Immature natural killer cell (primary cell): Measurements from ENCODE around the gene CIROP. TPM values are rescaled to one million over a fixed set of nuclear protein-coding genes. Genes with fewer than 3 reads are reported as not detected.

Experiments
- DNase-seq, 3 donors: peaks; one replicate each; pipeline ENCODE4 v3.0.0; 2022; ENCODE audit warnings: mixed read lengths in 1 of 3
- H3K27ac Mint-ChIP-seq, 6 donors: one replicate each; pipeline ENCODE4 v1.8.0; 2020; ENCODE audit warnings: mixed read lengths in 6 of 6, mild to moderate bottlenecking in 5 of 6, inconsistent platforms in 4 of 6, moderate library complexity in 3 of 6
- H3K27me3 Mint-ChIP-seq, 3 donors: one replicate each; pipeline ENCODE4 v1.8.0; 2020 to 2021; ENCODE audit warnings: low read depth in 3 of 3, mild to moderate bottlenecking in 3 of 3, mixed read lengths in 3 of 3, moderate library complexity in 3 of 3, inconsistent platforms in 1 of 3
- H3K36me3 Mint-ChIP-seq, 3 donors: one replicate each; pipeline ENCODE4 v1.8.0; 2020; ENCODE audit warnings: mixed read lengths in 3 of 3, inconsistent platforms in 2 of 3, mild to moderate bottlenecking in 2 of 3
- H3K4me1 Mint-ChIP-seq, 2 donors: one replicate each; pipeline ENCODE4 v1.8.0; 2020; ENCODE audit warnings: inconsistent platforms in 2 of 2, mild to moderate bottlenecking in 2 of 2, mixed read lengths in 2 of 2, moderate library complexity in 1 of 2
- H3K4me3 Mint-ChIP-seq, 5 donors: one replicate each; pipeline ENCODE4 v1.8.0; 2020; ENCODE audit warnings: mild to moderate bottlenecking in 5 of 5, mixed read lengths in 5 of 5, inconsistent platforms in 3 of 5, moderate library complexity in 3 of 5
- H3K9me3 Mint-ChIP-seq, 6 donors: one replicate each; pipeline ENCODE4 v1.8.0; 2020; ENCODE audit warnings: mild to moderate bottlenecking in 6 of 6, mixed read lengths in 6 of 6, inconsistent platforms in 4 of 6, moderate library complexity in 3 of 6
- polyA plus RNA-seq, 3 donors: library from polyadenylated mRNA; unstranded; fragments of 300-500 nt; fragmentation: Illumina TruSeq; gene quantifications; one replicate each; pipeline ENCODE4 v1.2.3, GENCODE V29; 2021

Gene CIROP, protein sequence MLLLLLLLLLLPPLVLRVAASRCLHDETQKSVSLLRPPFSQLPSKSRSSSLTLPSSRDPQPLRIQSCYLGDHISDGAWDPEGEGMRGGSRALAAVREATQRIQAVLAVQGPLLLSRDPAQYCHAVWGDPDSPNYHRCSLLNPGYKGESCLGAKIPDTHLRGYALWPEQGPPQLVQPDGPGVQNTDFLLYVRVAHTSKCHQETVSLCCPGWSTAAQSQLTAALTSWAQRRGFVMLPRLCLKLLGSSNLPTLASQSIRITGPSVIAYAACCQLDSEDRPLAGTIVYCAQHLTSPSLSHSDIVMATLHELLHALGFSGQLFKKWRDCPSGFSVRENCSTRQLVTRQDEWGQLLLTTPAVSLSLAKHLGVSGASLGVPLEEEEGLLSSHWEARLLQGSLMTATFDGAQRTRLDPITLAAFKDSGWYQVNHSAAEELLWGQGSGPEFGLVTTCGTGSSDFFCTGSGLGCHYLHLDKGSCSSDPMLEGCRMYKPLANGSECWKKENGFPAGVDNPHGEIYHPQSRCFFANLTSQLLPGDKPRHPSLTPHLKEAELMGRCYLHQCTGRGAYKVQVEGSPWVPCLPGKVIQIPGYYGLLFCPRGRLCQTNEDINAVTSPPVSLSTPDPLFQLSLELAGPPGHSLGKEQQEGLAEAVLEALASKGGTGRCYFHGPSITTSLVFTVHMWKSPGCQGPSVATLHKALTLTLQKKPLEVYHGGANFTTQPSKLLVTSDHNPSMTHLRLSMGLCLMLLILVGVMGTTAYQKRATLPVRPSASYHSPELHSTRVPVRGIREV
- not detected for polyA plus RNA-seq

DNA sequence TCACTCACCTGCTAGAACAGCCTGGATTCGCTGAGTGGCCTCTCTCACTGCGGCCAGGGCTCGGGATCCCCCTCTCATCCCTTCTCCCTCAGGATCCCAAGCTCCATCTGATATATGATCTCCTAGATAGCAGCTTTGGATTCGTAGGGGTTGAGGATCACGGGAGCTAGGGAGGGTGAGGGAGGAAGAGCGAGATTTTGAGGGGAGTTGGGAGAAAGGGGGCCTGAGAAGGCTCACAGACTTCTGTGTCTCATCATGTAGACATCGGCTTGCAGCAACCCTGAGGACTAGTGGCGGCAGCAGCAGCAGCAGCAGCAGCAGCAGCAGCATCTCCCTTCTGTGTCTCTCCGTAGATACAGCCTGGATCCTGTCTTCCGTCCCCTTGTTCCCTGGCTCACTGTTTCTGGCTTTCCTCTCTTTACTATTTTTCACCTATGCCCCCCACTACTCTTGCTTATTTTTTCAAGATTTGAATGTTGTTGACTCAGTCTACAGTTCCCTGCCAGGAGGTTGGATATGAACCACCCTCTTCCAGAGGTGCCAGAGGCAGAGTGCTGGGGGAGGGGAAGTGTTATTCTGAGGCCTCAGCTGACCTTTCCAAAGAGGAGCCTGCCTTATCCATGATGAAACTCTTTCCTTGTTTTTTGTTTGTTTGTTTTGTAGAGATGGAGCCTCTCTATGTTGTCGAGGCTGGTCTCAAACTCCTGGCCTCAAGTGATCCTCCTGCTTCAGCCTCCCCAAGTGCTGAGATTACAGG is at the start of gene CIROP:
TSS of gene CIROP (minus strand) at position 399 of the 757 bp plus-strand sequence. CDS start at position 330, 69 bp downstream.
- no peaks in the 10 kb centered on the region for H3K9me3 Mint-ChIP-seq
- no peak within 1 kb of the TSS for H3K4me3 Mint-ChIP-seq
- H3K4me1 Mint-ChIP-seq, result no peaks in the 10 kb centered on the region
- DNase-seq, result no peak
- H3K27ac Mint-ChIP-seq, result peak within 1 kb of the TSS in 1 of 6 donors; percentile 55
- peaks cover 0 to 4% (median 0%) of the 10 kb centered on the region in 3 donors for H3K36me3 Mint-ChIP-seq
- H3K27me3 Mint-ChIP-seq, result peaks cover 0 to 3% (median 3%) of the 10 kb centered on the region in 3 donors

- Mint-ChIP-seq H3K9me3 (peaks cover 0 to 2% (median 0%) of the 10 kb centered on the region in 6 donors), H3K4me3 (no peak overlapping the region), H3K27ac (no peak overlapping the region), H3K36me3 (no peaks in the 10 kb centered on the region), H3K4me1 (no peaks in the 10 kb centered on the region), H3K27me3 (peaks cover 0 to 15% (median 13%) of the 10 kb centered on the region in 3 donors)
- DNase-seq, result no peak
Observed at GRCh38 chr14:23153851-23154796, 49.3 kb upstream of the CIROP start.

DNA sequence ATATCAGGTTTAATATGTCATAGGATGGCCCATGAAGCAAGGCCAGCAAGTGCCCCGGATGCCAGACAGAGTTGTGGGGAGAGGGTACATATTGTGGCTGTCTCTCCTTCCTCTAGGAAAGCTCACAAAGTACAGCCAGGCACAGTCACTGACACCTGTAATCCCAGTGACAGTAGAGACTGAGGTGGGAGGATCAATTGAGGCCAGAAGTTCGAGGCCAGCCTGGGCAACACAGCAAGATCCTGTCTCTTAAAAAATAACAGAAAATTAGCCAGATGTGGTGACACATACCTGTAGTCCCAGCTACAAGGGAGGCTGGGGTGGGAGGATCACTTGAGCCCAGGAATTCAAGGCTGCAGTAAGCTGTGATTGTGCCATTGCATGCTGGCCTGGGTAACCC is 46.6 kb upstream of the CIROP start:
- H3K9me3 Mint-ChIP-seq, result peaks cover 0 to 2% (median 0%) of the 10 kb centered on the region in 6 donors
- peaks cover 0 to 15% (median 12%) of the 10 kb centered on the region in 3 donors for H3K27me3 Mint-ChIP-seq
- no peaks in the 10 kb centered on the region for H3K36me3 Mint-ChIP-seq
- DNase-seq, result no peak
- H3K27ac Mint-ChIP-seq, result no peak overlapping the region
- H3K4me3 Mint-ChIP-seq, result no peak overlapping the region
- H3K4me1 Mint-ChIP-seq, result no peaks in the 10 kb centered on the region

DNA sequence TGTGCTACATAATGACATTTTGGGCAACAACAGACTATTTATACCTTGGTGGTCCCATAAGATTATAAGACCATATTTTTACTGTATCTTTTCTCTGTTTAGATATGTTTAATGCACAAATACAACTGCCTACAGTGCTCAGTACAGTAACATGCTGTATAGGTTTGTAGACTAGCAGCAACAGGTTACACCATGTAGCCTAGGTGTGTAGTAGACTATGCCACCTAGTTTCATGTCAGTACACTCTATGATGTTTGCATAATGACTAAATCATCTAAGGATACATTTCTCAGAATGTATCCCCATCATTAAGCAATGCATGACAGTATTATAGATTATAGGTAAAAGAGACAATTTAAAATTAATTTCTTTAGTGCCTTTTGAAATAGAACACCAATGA is 45.0 kb upstream of the CIROP start:
- Mint-ChIP-seq H3K36me3 (no peaks in the 10 kb centered on the region), H3K27ac (no peak overlapping the region), H3K4me3 (no peak overlapping the region), H3K9me3 (peaks cover 0 to 2% (median 0%) of the 10 kb centered on the region in 6 donors), H3K27me3 (peaks cover 0 to 15% (median 13%) of the 10 kb centered on the region in 3 donors), H3K4me1 (no peaks in the 10 kb centered on the region)
- no peak for DNase-seq

DNA sequence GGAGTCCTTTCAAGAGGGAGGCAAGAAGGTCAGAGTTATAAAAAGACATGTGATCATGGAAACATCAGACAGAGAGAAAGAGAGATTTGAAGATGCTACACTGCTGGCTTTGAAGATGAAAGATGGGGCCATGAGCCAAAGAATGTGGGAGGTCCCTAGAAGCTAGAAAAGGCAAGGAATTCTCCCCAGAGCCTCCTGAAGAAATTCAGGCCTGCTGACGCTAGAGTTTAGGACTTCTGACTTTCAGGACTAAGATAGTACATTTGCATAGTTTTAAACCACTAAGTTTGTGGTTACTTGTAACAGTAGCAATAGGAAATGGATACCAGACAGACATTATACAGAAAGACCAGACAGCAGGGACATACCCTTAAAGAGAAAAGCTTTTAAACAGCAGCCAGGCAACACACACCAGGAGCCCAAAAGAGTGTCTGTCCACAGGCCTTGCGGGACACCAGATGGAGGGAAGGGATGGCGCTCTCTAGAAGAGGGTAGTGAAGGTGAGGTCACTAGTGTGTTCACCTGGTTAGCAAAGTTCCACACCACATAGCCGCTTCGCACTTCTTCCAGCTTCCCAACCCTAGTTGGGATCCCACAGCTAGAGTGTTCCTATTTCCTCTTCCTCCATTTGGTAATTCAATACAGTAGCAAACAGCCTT is 43.9 kb upstream of the CIROP start:
- no peak for DNase-seq
- Mint-ChIP-seq H3K27ac (no peak overlapping the region), H3K27me3 (peaks cover 1 to 15% (median 11%) of the 10 kb centered on the region in 3 donors), H3K36me3 (no peaks in the 10 kb centered on the region), H3K4me3 (no peak overlapping the region), H3K9me3 (peaks cover 0 to under 1% (median 0%) of the 10 kb centered on the region in 6 donors), H3K4me1 (no peaks in the 10 kb centered on the region)

GRCh38 chr14:23147676-23148075 is 42.9 kb upstream of the CIROP start:
- no peak overlapping the region for H3K4me3 Mint-ChIP-seq
- DNase-seq, result no peak
- no peaks in the 10 kb centered on the region for H3K36me3 Mint-ChIP-seq
- no peaks in the 10 kb centered on the region for H3K4me1 Mint-ChIP-seq
- H3K27ac Mint-ChIP-seq, result no peak overlapping the region
- H3K9me3 Mint-ChIP-seq, result no peaks in the 10 kb centered on the region
- peaks cover 1 to 15% (median 9%) of the 10 kb centered on the region in 3 donors for H3K27me3 Mint-ChIP-seq

DNA sequence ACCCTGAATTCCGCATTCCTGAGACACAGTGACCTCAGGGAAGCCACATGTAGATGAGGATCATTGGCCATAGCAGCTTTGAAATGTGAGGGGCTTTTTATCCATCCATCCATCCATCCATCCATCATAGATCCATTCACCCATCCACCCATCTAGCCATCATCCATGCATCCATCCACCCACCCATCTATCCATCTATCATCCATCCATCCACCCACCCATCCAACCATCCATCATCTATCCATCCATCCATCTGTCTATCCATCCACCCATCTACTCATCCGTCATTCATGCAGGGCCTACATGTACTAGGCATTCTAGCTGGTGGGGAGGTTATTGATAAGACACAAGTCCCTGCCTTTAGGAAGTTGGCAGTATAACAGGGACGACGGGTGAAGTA is 42.2 kb upstream of the CIROP start:
- Mint-ChIP-seq H3K27me3 (peaks cover 1 to 15% (median 9%) of the 10 kb centered on the region in 3 donors), H3K4me1 (no peaks in the 10 kb centered on the region), H3K36me3 (no peaks in the 10 kb centered on the region), H3K4me3 (no peak overlapping the region), H3K27ac (no peak overlapping the region), H3K9me3 (no peaks in the 10 kb centered on the region)
- no peak for DNase-seq

GRCh38 chr14:23146351-23146910 is 41.6 kb upstream of the CIROP start:
- no peak for DNase-seq
- no peak overlapping the region for H3K4me3 Mint-ChIP-seq
- H3K9me3 Mint-ChIP-seq, result no peaks in the 10 kb centered on the region
- H3K27ac Mint-ChIP-seq, result no peak overlapping the region
- H3K4me1 Mint-ChIP-seq, result no peaks in the 10 kb centered on the region
- no peaks in the 10 kb centered on the region for H3K36me3 Mint-ChIP-seq
- peaks cover 1 to 15% (median 7%) of the 10 kb centered on the region in 3 donors for H3K27me3 Mint-ChIP-seq

GRCh38 chr14:23145794-23146350 is 41.1 kb upstream of the CIROP start:
- Mint-ChIP-seq H3K27ac (no peak overlapping the region), H3K27me3 (peaks cover 1 to 12% (median 4%) of the 10 kb centered on the region in 3 donors), H3K4me1 (no peaks in the 10 kb centered on the region), H3K4me3 (no peak overlapping the region), H3K9me3 (no peaks in the 10 kb centered on the region), H3K36me3 (no peaks in the 10 kb centered on the region)
- no peak for DNase-seq

DNA sequence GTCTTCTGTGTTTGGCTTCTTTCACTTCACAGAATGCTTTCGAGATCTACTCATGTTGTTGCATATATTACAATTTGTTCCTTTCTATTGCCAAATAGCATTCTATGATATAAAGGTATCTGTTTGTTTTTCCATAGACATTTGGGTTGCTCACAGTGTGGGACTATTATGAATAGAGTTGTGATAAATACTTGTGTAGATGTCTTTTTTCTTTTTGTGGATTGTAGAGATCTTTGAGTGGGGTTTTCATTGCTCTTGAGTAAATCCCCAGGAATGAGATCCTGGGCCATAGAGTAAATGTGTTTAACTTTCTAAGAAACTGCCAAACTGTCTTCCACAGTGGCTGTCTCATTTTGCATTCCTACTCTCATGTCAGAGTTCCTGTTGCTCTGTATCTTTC is 39.1 kb upstream of the CIROP start:
- H3K4me3 Mint-ChIP-seq, result no peak overlapping the region
- peaks cover 1 to 7% (median 3%) of the 10 kb centered on the region in 3 donors for H3K27me3 Mint-ChIP-seq
- DNase-seq, result no peak
- H3K4me1 Mint-ChIP-seq, result no peaks in the 10 kb centered on the region
- no peaks in the 10 kb centered on the region for H3K9me3 Mint-ChIP-seq
- H3K36me3 Mint-ChIP-seq, result no peaks in the 10 kb centered on the region
- H3K27ac Mint-ChIP-seq, result no peak overlapping the region

- H3K9me3 Mint-ChIP-seq, result no peaks in the 10 kb centered on the region
- H3K36me3 Mint-ChIP-seq, result no peaks in the 10 kb centered on the region
- H3K27ac Mint-ChIP-seq, result no peak overlapping the region
- H3K4me1 Mint-ChIP-seq, result no peaks in the 10 kb centered on the region
- DNase-seq, result no peak
- peaks cover 1 to 7% (median 3%) of the 10 kb centered on the region in 3 donors for H3K27me3 Mint-ChIP-seq
- H3K4me3 Mint-ChIP-seq, result no peak overlapping the region
Observed at GRCh38 chr14:23142826-23143225, 38.0 kb upstream of the CIROP start.
